Coronary artery (tissue), 2 donors: ENCODE data around the gene NLRP3.

Experiments used
- DNase-seq: peaks from one replicate; pipeline ENCODE4 v3.0.0-alpha.2; 2017; ENCODE audit warnings: low spot score
- H3K27ac ChIP-seq, 2 donors: fragments of 200-600 bp; sonication (generic); one replicate each; pipeline ENCODE4 v1.5.1; 2016 to 2019
- H3K4me3 ChIP-seq: fragments of 200-600 bp; sonication (generic); 2 replicates; pipeline ENCODE4 v1.5.1; 2016; ENCODE audit warnings: mild to moderate bottlenecking, moderate library complexity
- TF ChIP-seq, protein P1 (sequence below): fragments of 200-600 bp; sonication (generic); IDR thresholded peaks from one replicate; pipeline ENCODE4 v1.5.1; 2019; ENCODE audit warnings: antibody characterized with exemption

The NLRP3 gene

DNA sequence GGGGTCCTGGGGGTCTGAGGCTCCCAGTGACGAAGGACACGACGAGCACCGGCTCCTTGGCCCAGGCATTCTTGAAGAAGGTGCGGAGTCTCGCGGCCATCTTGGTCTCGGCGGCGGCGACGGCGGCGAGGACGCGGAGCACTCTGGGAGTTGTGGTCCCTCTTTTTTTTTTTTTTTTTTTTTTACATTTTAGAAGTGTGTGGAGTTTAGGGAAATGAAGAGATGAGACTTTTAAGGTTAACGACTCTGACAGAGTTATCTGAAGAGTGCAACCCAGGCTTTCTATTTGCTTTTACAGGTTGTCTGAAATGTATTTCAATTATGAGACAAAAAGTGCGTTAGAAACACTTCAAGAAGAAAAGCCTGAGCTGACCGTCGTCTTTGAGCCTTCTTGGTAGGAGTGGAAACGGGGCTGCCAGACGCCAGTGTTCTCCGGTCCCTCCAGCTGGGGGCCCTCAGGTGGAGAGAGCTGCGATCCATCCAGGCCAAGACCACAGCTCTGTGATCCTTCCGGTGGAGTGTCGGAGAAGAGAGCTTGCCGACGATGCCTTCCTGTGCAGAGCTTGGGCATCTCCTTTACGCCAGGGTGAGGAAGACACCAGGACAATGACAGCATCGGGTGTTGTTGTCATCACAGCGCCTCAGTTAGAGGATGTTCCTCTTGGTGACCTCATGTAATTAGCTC is 32.3 kb downstream of the NLRP3 start:
- TF ChIP-seq, protein P1, sequence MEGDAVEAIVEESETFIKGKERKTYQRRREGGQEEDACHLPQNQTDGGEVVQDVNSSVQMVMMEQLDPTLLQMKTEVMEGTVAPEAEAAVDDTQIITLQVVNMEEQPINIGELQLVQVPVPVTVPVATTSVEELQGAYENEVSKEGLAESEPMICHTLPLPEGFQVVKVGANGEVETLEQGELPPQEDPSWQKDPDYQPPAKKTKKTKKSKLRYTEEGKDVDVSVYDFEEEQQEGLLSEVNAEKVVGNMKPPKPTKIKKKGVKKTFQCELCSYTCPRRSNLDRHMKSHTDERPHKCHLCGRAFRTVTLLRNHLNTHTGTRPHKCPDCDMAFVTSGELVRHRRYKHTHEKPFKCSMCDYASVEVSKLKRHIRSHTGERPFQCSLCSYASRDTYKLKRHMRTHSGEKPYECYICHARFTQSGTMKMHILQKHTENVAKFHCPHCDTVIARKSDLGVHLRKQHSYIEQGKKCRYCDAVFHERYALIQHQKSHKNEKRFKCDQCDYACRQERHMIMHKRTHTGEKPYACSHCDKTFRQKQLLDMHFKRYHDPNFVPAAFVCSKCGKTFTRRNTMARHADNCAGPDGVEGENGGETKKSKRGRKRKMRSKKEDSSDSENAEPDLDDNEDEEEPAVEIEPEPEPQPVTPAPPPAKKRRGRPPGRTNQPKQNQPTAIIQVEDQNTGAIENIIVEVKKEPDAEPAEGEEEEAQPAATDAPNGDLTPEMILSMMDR: no peak
- Histone ChIP-seq H3K27ac (peak overlapping the region in 1 of 2 donors; percentile 14), H3K4me3 (peak overlapping the region; percentile 64)
- no peak for DNase-seq

DNA sequence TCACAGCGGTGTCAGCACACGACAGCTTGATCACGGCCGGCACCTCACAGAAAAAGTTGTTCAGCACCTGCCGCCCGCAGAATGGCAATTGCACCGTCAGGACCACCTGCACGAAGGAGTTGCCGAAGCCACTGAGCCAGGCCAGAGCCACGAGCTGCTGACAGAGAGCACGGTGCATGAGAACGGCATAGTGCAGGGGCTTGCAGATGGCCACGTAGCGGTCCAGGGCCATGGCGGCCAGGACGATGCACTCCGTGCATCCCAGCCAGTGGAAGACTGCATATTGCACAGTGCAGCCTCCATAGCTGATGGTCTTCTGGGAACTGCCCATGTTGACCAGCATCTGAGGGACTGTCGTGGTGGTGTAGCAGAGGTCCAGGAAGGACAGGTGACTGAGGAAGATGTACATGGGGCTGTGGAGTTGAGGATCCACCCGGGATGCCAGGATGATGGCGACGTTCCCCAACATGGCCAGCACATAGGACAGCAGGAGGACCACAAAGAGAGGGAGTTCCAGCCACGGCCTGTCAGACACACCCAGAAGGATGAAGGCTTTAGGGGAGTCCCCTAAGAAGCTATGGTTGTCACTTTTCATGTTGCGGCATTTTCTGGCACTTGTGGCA is 35.5 kb downstream of the NLRP3 start:
- no peak overlapping the region for H3K4me3 ChIP-seq
- TF ChIP-seq, protein P1: no peak
- H3K27ac ChIP-seq: no peak overlapping the region
- DNase-seq: no peak

DNA sequence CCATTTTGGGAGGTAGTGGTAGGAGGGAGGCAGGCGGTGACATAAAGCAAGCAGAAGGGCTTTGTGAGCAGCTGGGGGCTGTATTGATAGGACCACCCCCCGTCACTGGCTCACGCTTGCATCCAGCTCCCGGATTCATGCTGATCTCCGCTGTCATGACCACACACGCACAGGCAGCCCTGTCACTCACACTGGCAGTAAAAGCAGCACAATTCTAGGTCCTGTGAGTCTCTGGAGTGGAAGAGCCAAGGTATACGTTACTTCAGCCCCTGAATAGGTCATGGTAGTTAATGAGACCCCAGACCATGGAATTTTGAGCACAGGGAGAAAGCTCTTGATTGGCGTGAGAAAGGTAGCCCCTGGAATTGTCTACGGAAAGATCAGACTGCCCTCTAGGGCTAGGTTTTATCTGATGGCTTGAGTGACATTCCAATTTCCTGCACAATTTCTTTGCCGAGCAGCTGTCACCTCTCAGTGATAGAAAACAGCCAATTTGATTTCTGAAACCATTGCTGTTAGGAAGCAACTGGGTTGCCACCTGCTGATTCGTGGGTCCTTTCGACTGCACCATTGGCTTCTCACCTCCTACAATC is 36.6 kb downstream of the NLRP3 start:
- TF ChIP-seq, protein P1: no peak
- no peak overlapping the region for H3K27ac ChIP-seq
- no peak overlapping the region for H3K4me3 ChIP-seq
- DNase-seq: no peak

DNA sequence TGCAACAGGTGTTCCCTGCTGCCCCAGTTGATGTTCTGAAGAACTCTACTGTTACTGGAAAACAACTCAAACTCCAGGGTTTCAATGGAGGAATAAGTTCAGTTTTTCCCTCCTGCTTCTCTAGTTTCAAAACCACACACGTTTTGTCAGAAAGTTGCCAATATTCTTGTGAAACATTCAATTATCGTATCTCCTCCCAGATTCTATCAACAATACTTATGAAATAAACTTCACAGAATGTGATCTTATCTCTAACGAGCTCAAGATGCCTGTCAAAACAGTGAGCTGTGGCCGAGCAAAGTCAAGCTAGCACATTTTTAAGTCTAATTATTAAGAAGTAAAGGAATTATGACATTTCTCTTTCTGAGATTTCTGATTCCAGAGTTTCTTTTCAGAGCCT is 37.3 kb downstream of the NLRP3 start:
- Histone ChIP-seq H3K4me3 (no peak overlapping the region), H3K27ac (no peak overlapping the region)
- TF ChIP-seq, protein P1: no peak
- no peak for DNase-seq

DNA sequence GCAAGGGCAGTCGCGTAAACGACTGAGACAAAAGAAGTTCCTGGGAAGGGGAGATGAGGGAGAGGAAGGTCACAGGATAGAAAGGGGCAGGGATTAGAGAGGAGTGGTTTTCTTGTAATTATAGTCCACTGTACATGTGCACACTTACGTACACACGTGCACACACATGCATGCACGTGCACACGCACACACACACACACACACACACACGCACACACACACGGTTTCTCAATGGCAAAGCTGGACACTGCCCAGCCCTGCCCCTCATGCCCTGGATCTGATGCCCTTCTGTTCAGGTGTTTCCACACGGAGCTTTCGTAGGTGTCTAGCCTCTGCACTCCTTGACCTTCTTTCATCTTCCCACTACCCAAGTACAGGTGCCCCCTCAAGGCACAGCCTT is 38.0 kb downstream of the NLRP3 start:
- TF ChIP-seq, protein P1: no peak
- no peak overlapping the region for H3K4me3 ChIP-seq
- DNase-seq: no peak
- H3K27ac ChIP-seq: no peak overlapping the region

DNA sequence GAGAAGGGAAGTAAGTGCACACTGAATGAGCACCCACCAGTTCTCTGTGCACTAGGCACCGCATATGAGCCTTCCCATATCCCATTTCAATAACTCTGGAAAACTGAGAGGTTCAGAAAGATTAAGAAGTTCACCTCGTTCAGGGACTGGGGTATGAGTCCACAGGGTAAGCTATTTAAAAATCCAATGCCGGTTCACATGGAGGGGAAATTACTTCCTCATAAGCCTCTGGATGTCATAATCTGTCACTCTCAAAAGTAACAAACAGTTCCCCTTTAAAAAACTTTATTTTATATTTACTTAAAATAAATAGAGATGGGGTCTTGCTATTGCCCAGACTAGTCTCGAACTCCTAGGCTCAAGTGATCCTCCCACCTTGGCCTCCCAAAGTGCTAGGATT is 40.0 kb downstream of the NLRP3 start:
- Histone ChIP-seq H3K4me3 (no peak overlapping the region), H3K27ac (no peak overlapping the region)
- no peak for DNase-seq
- TF ChIP-seq, protein P1: no peak
